Dermis blood vessel endothelial cell (primary cell): Measurements from ENCODE around the gene HABP4. TPM values are rescaled to one million over a fixed set of nuclear protein-coding genes. Genes with fewer than 3 reads are reported as not detected.

Experiments
- DNase-seq: peaks from one replicate; pipeline ENCODE4 v3.0.0; 2010
- total RNA-seq: library from RNA; depleted of rRNA; stranded (reverse); fragments of >200 nt; gene quantifications from 2 replicates; pipeline ENCODE4 v1.2.3, GENCODE V29; 2014

Gene HABP4
- total RNA-seq, 1 donor from 2014 or later, result 9.0 TPM

DNA sequence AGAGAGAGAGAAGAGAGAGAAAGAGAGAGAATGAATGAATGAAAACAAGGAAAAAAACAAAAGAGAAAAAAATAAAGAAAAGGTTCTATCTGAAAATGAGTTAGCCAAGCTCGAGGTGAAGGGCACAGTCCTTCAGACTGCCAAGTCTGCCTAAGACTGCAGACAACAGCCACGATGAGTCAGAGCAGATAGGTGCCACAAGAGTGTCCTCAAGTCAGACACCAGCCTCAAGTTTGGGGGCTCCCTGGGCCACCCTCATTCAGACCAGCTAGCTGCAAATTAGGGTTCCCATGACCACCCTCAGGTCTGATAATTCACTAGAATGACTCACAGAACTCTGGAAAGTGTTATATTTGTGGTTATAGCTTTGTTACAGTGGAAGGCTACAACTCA lies 13.9 kb upstream of the HABP4 start:
- DNase-seq, result no peak

DNA sequence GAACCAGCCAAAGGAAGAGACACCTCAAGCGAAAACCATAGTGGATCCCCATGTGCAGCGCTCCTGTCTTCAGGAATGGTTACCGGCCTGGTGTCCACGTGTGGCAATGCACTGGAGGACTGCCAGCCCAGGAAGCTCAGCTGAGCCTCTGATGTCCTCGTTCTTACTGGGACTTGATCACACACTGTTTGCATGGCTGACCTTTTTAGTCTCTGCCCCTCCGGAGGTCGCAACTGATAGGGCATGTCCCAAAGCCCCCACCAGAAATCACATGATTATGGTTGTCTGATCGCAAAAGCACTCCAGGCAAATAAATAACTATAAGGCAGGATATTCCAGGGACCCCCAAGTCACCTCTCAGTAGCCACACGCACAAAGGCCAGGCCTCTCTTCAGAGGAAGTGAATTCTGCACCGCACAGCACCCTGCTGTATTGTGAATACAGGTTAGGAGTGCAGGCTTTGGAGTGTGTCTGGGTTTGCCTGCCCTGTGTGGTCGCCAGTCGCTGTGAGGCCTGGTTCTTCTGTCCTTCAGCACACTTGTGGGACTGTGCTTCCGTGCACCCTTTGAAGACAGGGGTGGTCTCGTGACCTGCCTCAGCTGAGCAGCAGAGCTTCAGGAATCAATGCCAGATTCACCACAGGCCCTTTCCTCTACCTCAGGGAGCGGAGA lies 13.4 kb upstream of the HABP4 start:
- no peak for DNase-seq

DNA sequence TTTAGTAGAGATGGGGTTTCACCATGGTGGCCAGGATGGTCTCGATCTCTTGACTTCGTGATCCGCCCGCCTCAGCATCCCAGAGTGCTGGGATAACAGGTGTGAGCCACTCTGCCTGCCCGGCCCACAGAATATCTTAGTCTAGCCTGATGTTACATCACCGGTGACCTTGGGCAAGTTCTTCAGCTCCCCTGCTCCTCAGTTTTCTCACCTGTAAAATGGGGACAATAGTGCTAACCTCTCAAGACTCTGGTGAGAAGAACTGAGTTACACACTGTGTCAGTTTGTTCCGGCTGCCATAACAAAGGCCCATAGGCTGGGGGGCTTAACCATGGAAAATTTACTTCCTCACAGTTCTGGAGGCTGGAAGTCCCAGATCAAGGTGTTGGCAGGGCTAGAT lies 12.5 kb upstream of the HABP4 start:
- DNase-seq, result no peak

DNA sequence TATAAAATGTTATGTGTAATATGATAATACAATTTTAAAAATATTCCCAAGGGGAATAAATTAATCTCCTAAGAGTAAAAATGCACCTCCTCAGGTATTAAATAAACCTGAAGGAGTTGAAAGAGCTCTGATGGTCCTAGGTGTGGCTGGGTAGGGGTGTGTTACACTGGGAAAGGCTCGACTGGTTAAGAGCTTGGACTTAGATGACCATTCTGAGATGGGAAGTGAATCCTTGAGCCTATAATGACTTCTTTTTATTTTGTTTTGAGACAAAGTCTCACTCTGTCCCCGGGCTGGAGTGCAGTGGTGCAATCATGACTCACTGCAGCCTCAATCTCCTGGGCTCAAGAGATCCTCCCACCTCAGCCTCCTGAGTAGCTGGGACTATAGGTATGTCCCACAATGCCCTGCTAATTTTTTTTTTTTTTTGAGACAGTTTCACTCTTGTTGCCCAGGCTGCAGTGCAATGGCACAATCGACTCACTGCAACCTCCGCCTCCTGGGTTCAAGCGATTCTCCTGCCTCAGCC lies 9.2 kb upstream of the HABP4 start:
- no peak for DNase-seq

DNA sequence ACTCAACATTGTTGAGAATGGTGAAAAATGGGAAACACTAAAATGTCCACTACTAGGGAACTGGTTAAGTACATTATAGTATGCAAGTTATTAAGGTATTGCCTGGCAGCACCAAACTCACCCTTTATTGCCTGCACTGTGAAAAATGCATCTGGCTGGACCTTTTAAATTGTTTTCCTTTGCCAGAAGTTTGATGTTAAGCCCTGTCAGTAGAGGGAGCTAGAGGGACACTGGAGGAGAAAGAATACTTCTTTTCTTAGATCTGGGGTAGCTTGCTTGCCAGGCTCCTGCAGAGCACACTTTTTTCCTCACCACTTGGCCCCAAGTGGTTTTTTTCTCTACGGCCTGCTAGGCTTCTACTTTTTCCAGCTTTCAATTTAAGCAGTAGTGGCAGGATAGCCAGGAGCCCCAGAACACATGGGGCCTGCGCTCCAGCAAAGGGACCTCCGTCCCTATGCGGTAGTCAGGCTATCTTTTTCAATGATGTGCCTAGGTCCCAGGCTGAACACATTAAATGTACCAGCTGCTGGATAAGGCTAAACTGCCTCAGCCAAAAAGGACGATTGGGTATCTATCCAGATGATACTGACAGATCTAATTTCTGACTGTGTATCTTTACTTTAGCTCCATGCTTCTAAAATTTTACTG lies 8.0 kb upstream of the HABP4 start:
- peak; percentile 61 for DNase-seq

DNA sequence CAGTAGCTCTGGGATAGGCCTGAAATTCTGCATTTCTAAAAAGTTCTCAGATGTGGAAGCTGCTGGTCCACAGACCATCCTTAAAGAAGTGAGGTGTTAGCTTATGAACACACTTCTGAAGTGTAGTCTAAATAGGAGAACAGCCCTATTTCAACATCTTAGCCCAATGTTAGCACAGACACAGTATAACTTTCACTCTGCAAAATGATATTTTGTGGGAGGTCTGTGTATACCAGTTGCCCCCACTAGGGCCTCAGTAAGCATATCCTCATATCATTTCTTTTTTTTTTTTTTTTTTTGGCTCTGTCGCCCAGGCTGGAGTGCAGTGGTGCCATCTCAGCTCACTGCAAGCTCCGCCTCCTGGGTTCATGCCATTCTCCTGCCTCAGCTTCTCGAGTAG lies 7.5 kb upstream of the HABP4 start:
- no peak for DNase-seq

DNA sequence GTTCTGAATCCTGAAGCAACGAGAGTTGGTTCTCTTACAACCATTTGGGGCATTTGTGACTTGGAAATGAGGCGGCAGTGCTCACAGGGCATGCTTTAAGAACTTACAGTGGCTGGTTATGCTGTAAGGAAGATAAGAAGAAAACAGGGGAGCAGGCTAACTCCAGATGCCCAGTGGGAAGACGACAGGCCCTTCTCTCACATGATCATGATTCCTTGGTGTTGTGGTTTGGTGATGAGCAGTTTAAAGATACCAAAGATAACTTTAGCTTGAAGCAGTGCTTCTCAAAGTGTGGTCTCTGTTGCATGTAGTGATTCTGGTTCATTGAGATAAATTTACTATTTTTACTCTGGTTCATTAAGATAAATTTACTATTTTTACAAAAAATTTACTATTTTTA lies 2.6 kb upstream of the HABP4 start:
- no peak for DNase-seq

DNA sequence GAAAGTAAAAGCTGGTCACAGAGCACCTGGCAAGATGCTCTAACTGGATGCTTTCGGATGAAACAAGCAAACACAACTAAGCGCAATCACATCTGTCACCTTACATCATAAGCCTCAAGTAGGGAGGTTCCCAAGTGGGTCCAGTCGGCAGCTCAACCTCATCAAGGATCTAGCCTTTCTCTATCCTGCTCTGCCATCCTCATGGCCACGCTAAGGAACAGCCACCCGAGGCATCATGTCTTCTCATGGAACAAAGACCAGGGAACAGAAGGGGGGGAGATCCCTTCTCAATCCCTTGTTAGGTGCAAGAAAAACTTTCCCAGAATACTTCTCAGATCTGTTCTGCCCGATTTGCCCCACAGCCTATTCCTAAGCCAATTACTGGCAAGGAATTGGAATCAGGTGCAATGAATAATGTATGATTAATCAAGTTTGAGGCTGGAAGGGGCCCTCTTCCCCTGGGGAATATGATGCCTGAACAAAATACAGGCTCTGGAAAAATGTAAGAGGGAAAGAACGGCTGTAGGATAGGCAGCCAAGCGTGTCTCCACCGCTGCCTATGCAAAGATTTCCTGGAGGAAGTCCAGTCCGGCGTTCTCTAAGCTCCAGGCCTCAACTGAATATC lies 1.3 kb upstream of the HABP4 start:
- DNase-seq, result no peak

DNA sequence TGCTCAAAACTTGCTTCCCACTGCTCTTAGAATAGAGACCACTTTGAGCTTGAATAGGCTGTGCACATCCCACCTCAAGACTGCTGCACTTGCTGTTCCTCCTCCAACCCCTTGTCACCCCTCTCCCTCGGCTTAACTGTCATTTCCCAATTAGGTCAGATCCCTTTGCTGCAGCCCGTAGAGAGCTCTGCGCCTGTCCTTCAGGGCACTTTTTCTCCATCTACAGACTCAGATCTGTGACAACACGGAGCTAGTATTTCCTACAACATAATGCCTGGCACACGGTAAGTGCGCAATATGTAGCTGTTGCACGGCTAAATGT lies 485 bp upstream of the HABP4 start:
- no peak for DNase-seq

DNA sequence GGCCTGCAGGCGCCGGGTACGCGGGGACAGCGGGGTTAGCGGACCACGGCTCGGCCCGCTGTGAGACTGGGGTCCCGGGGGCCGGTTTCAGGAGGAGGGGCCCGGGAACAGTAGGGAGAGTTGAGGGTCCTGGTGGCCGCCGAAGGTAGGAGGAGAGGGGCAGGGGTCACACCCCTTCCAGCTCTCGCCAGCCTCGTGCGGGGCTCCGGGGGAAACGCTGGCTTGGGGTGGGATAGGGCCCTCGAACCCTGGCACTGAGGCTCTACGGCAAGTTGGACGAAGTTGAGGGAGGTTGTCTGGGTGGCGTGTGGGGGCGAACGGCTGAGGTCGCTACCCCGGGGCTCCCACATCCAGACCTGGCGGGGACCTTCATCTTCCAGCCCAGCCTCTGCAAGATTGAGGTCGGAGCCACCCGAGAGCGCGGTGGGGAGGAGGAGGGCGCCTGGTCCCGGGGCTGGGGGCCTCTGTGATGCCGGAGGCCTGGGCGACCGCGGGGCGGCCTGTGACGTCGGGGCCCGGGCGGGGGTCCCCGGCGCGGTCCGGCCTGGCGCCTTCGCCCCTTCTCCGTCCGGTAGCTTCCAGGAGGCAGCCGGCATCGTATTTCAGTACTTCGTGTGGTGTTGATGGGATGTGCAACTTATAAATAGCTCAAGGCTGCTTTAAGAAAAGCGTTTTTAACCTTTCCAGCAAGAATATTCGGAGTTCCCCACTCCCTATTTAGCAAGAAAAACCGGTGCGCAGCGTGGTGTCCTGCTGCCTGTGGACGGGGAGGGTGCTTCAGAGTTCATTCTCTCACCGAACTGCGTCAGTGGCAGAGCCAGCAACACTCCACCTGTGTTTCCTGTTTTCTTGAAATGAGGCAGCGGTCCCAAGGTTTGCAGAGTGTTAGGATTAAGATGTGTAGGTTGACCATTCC lies 902 bp downstream of the HABP4 start:
- peak; percentile 35 for DNase-seq

DNA sequence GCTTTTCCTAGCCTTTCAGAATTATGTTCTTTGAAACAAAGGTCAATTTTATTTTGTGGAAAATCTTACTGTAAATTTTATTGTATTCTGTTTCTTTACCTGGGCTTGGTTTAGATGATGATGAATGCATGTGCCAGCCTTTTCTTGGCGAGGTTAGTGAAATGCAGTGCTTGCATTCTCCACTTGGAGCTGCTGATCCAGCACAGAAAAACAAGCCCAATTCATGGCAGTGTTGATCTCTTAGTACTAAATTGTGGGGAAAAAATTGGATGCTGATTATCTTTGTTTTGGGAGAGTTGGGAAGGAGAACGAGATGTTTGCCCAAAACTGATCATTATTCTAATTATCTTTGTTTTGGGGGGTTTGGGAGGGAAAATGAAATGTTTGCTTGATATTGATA lies 3.7 kb downstream of the HABP4 start:
- DNase-seq, result peak; percentile 59

DNA sequence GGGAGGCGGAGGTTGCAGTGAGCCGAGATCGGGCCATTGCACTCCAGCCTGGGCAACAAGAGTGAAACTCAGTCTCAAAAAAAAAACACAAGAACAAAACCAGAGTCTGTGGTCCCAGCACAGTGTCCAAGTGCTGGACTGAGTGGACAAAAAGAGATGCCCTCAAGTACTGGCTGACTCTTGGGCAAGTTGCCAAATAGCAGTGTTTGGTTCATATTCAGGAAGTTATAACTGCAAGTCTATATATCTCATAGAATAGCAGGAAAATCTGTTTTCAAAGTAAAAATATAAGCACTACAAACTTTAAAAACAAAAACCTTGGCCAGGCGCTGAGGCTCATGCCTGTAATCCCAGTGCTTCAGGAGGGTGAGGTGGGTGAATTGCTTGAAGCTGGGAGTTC lies 7.3 kb downstream of the HABP4 start:
- peak; percentile 79 for DNase-seq

DNA sequence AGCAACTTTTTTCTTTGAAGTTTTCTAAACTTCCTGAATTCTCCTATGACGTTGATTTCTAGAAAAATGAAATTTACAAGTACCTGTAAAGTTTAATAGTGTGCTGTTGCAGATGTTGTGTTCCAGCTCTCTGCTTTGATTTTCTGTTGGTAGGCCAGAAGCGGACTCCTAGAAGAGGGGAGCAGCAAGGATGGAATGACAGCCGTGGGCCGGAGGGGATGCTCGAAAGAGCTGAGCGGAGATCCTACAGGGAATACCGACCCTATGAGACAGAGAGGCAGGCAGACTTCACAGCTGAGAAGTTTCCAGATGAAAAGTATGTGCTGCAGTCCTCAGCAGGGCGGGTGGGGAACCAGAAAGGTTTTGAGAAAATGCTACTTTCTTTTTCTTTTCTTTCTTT lies 8.3 kb downstream of the HABP4 start:
- no peak for DNase-seq

DNA sequence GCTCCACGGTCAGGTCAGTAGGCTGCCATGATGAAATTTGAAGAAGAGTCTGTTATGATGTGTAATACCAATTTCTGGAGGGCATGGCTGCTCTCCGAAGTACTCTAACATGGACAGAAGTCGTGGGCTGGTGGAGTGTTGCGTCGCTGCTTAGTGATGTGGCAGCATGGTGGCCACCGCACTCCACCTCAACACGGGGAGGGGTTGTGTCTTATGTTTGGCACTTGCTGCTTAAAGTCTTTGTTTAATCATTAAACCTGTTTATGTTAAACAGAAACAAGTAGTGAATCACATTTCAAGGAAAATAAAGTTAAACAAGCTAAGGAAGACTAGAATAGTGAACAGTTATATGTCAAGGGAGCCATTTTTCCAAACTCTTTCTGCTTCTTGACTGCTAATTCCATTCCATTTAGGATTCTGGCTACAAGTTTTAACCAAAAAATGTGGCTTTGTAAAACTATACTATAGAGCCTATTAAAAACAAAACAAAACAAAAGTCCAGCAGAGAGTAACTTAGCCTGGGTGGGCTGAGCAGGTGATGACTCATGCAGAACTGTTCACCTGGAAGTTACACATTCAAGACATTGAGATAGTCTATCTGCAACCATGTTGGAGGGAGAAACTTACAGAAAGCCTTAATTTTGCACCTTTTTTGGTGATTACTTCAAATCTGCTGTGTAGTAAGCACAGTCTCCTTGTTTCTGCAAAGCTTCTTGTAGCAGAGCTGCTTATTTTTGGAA lies 9.5 kb downstream of the HABP4 start:
- no peak for DNase-seq

DNA sequence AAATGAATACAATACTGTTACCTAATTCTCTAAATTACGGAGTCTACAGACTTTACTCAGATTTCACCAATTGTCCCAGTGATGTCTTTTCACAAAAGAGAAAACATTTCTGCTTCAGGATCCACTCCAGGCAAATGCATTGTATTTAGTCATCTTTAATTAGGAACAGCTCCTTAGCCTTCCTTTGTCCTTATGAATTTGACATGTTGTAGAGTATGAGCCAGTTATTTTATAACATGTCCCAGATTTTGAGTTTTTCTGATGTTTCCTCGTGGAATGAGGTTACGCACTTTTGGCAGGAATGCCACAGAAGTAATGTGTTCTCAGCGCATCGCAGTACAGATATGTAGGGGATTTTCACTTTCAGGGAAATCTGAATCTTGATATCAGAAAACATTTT lies 10.5 kb downstream of the HABP4 start:
- DNase-seq, result no peak

DNA sequence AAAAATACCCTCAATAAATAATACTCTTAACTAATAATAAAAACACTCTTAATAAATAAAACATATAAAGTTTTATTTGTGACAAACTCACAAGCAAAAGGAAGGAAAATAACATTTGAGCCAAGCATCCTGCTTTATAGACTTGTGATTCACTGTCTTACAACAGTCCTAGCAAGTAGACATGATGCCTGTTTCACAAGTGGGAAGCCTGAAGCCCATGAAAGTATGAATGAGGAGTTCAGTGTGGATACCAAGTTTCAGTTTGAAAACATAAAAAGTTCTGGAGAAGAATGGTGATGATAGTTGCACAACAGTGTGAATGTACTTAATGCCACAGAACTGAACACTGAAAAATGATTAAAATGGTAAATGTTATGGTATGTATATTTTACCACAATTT lies 10.9 kb downstream of the HABP4 start:
- no peak for DNase-seq

DNA sequence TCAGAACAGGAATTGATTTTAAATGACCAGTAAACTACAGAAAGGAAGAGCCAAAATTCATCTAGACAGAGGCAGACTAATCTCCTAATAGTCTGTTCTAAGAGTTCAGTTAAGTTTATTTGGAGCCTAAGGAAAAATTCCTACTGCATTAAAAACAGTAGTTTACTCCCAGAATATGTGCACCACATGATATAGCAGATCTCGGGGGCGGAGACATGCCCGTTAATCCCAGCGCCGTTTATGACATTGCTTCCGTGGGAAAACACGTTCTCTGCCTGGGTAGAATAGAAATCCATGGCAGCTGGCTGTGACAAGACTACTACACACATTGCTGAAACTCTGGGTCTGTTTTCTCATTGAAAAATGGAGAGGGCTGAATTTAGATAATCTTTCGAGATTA lies 11.4 kb downstream of the HABP4 start:
- DNase-seq, result no peak

DNA sequence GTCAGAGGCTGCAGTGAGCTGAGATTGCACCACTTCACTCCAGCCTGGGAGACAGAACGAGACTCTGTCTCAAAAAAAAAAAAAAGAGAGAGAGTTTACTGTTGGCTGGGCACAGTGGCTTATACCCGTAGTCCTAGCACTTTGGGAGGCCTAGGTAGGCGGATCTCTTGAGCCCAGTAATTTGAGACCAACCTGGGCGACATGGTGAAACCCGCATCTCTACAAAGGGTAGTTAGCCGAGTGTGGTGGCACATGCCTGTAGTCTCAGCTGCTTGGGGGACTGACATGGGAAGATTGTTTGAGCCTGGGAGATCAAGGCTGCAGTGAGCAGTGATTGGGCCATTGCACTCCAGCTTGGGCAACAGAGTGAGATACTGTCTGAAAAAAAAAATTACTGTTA lies 12.6 kb downstream of the HABP4 start:
- DNase-seq, result no peak

DNA sequence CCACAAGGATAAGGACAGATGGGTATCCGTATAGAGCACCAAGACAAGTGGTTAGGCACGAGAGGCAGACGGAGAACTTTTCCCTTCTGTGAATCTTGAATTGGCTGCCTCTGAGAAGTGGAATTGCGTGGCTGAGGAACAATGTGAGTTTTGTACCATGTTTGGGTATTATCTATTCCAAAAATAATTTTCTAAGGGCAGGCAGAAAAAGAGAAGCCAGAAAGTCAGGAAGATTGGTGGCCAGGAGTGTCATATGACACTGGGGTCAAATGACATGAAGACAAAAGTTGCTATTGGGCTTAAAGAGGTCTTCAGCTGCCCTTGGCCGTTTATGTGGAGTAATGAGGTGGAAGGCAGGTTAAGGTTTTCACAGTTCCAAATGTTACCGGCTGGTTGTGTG lies 14.5 kb downstream of the HABP4 start:
- DNase-seq, result no peak

DNA sequence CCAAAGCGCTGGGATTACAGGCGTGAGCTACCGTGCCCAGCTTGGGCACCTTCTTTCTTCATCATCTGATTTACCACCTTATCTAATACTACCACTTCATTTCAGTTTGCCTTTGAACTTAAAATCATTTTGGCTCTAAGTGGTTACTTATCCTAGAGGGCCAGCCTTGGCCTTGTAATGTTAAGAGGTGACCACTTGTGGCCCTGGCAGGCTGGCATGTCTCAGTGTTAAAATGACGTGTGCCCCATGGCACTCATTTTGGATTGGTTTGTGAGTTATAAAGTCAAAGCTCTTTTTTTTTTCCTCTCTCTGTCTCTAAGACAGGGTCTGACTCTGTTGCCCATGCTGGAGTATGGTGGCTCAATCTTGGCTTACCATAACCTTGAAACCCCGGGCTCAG lies 17.8 kb downstream of the HABP4 start:
- no peak for DNase-seq

DNA sequence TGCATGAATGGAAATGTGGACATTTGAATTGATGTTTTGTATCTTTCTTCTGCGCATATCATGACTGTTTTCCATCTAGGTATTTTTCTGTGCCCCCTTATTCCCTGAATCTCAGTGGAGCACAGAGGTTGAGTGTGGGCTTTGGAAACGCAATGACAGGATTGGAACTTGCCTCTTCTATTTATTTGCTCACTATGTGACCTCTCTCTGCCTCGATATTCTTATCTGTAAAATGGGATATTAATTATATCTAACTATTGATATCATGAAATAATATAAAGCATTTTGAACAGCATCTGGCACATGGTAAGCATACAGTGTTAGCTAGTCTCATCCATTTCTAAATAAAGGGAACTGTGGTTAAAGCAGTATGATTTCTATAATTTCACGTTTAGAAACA lies 26.0 kb downstream of the HABP4 start:
- no peak for DNase-seq

DNA sequence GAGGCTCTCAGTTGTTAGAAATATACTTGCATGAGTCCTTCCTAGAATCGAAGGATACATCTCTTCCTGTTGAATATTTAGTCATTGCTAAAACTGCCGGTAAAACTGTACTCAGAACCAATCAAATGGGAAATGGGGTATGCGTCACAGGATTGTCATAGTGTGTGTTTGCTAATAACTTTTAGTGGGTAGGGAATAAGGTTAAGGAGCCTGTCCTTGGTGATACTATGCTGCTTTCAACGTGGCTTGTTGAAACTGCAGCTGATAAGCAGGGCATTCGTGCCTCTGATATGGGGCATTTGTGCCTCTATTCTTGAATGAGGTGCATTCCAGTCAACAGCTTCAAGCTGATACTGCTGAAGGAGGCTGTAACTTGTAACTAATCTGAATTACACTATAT lies 26.6 kb downstream of the HABP4 start:
- peak; percentile 58 for DNase-seq
